ENCODE data around the gene MYO5C. TPM values are rescaled to one million over a fixed set of nuclear protein-coding genes. Genes with fewer than 3 reads are reported as not detected.

MYO5C gene
- total and polyA plus RNA-seq, 2 donors (not counting 3 experiments of a cell fraction or from before 2014, with no cell fraction given), result 7.5 to 19.4 TPM

GRCh38 chr15:52180196-52180835, 115.3 kb downstream of the MYO5C start:
- peak overlapping the region; percentile 18 to 85 (median 70) for H3K4me3 ChIP-seq (replicated peaks in 1 of 3; ENCODE audit: insufficient read depth in 1 of 3, low read depth in 1 of 3, low read length in 3 of 3)
- peak overlapping the region; percentile 98 for H2AFZ ChIP-seq (ENCODE audit: low read depth, low read length)
- H3K4me2 ChIP-seq (ENCODE audit: insufficient read depth, low read length), result peak overlapping the region; percentile 79
- H3K9me3 ChIP-seq (replicated peaks; ENCODE audit: control insufficient read depth, insufficient read depth, low read length), result no peaks in the 10 kb centered on the region
- H3K36me3 ChIP-seq (ENCODE audit: control insufficient read depth in 2 of 2, extremely low read depth in 1 of 2, insufficient read depth in 2 of 2, low read length in 2 of 2), result no peaks in the 10 kb centered on the region
- no peak for DNase-seq (ENCODE audit: low read depth, low spot score)
- intact Hi-C loops (cut with micrococcal nuclease) (loop anchor here (5.0 kb wide), 1 partner anchor 557 kb away; no protein-coding TSS in a partner anchor), dilution Hi-C loops (cut with MboI; ENCODE audit: extremely low pct_ligation_motif_present, low sequenced_read_pairs) (no loop called here)
- BruUV-seq (replicated peaks), result TSS peak; percentile 47
- TF ChIP-seq MYC (IDR thresholded peaks at IDR 0.05; ENCODE audit: low read depth, low read length) (no peak), CTCF (IDR thresholded peaks at IDR 0.05; ENCODE audit: extremely low read depth in 1 of 2, insufficient read depth in 1 of 2, low read depth in 1 of 2, low read length in 2 of 2) (no peak), POLR2A (IDR thresholded peaks at IDR 0.05; ENCODE audit: low read depth, low read length) (no peak), EZH2 (IDR thresholded peaks at IDR 0.05; ENCODE audit: borderline replicate concordance, low read depth, low read length, severe bottlenecking) (no peak), FOS (IDR thresholded peaks at IDR 0.05; ENCODE audit: borderline replicate concordance, insufficient read depth, low read length) (no peak), POLR2AphosphoS5 (IDR thresholded peaks at IDR 0.05; ENCODE audit: insufficient read depth, low read depth, low read length) (no peak), GATA2 (IDR thresholded peaks at IDR 0.05; ENCODE audit: insufficient read depth, insufficient read length, low read depth, low read length) (no peak), JUN (IDR thresholded peaks at IDR 0.05; ENCODE audit: borderline replicate concordance, insufficient read depth, insufficient read length, low read depth) (no peak)
- TF ChIP-seq, protein P1, sequence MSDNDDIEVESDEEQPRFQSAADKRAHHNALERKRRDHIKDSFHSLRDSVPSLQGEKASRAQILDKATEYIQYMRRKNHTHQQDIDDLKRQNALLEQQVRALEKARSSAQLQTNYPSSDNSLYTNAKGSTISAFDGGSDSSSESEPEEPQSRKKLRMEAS (IDR thresholded peaks at IDR 0.05; ENCODE audit: insufficient read depth, insufficient read length), result no peak
- no peaks in the 10 kb centered on the region for H3K79me2 ChIP-seq (ENCODE audit: control insufficient read depth, insufficient read depth, low read length)
- POLR2A ChIA-PET, result interaction anchor here (0.6 to 0.9 kb wide), 2 partner anchors 9 to 1328 kb away, joined by 5 to 6 read pairs; no protein-coding TSS in a partner anchor
- no peaks in the 10 kb centered on the region for H3K27me3 ChIP-seq (ENCODE audit: control insufficient read depth in 2 of 2, insufficient read depth in 2 of 2, low read length in 2 of 2)
- peak overlapping the region; percentile 52 for H3K9ac ChIP-seq (replicated peaks; ENCODE audit: extremely low read depth, insufficient read depth, low read length)
- no peaks in the 10 kb centered on the region for H3K9me1 ChIP-seq (replicated peaks; ENCODE audit: control insufficient read depth, extremely low read depth, insufficient read depth, low read length)
- peaks cover 9% of the 10 kb centered on the region for H3K4me1 ChIP-seq (ENCODE audit: control insufficient read depth, extremely low read depth, insufficient read depth, low read length)
- FAIRE-seq, result no peak
- CTCF ChIA-PET, result interaction anchor here (0.7 kb wide), 1 partner anchor 555 kb away, joined by 3 read pairs; no protein-coding TSS in a partner anchor
- H4K20me1 ChIP-seq (replicated peaks; ENCODE audit: control insufficient read depth, extremely low read depth, insufficient read depth, low read length), result no peaks in the 10 kb centered on the region
- peak overlapping the region; percentile 34 for H3K27ac ChIP-seq (ENCODE audit: insufficient read depth, low read depth, low read length)
